OCI-LY1 (cell line): ENCODE measurements around the gene FBRSL1.

Experiments
- H2AFZ ChIP-seq: fragments of 200-600 bp; sonication (generic), shearing (Covaris generic); 2 replicates; pipeline ENCODE4 v1.6.0; 2014; ENCODE audit warnings: antibody characterized with exemption, mild to moderate bottlenecking, low read length
- H3F3A ChIP-seq: fragments of 200-600 bp; sonication (generic), shearing (Covaris generic); 2 replicates; pipeline ENCODE4 v1.6.0; 2014; ENCODE audit warnings: mild to moderate bottlenecking, antibody characterized with exemption, low read length, moderate library complexity; ENCODE audit not compliant: insufficient read depth
- H3K27ac ChIP-seq: fragments of 200-600 bp; sonication (generic); 2 replicates; pipeline ENCODE4 v1.5.1; 2014; ENCODE audit warnings: low read length, mixed run types, mild to moderate bottlenecking, low read depth; ENCODE audit not compliant: poor library complexity, severe bottlenecking
- H3K27me3 ChIP-seq: fragments of 200-600 bp; sonication (generic); 2 replicates; pipeline ENCODE4 v1.6.0; 2014; ENCODE audit warnings: antibody characterized with exemption, mild to moderate bottlenecking, low read length, moderate library complexity; ENCODE audit not compliant: insufficient read depth
- H3K36me3 ChIP-seq: fragments of 200-600 bp; sonication (generic); 2 replicates; pipeline ENCODE4 v1.6.1; 2014; ENCODE audit warnings: mild to moderate bottlenecking, antibody characterized with exemption, low read length, moderate library complexity, mixed read lengths; ENCODE audit not compliant: insufficient read depth
- H3K4me1 ChIP-seq: fragments of 200-600 bp; sonication (generic); 2 replicates; pipeline ENCODE4 v1.5.1; 2014; ENCODE audit warnings: mild to moderate bottlenecking, low read length, moderate library complexity; ENCODE audit not compliant: insufficient read depth, severe bottlenecking
- H3K4me2 ChIP-seq: fragments of 200-600 bp; sonication (generic), shearing (Covaris generic); 2 replicates; pipeline ENCODE4 v1.6.1; 2014; ENCODE audit warnings: low read length
- H3K4me3 ChIP-seq: fragments of 200-600 bp; sonication (generic); 2 replicates; pipeline ENCODE4 v1.5.1; 2014; ENCODE audit warnings: low read length, low read depth, mild to moderate bottlenecking, mixed read lengths; ENCODE audit not compliant: poor library complexity, severe bottlenecking
- H3K79me2 ChIP-seq: fragments of 200-600 bp; shearing (Covaris generic); 2 replicates; pipeline ENCODE4 v1.6.1; 2016; ENCODE audit warnings: mixed run types, low read length, mixed read lengths; ENCODE audit not compliant: insufficient read depth
- H3K9ac ChIP-seq: fragments of 200-600 bp; sonication (generic), shearing (Covaris generic); 2 replicates; pipeline ENCODE4 v1.6.1; 2014; ENCODE audit warnings: mild to moderate bottlenecking, low read length, mixed read lengths
- H3K9me2 ChIP-seq: fragments of 200-600 bp; sonication (generic), shearing (Covaris generic); 2 replicates; pipeline ENCODE4 v1.6.1; 2014; ENCODE audit warnings: low read depth, mild to moderate bottlenecking, low read length, mixed read lengths
- H3K9me3 ChIP-seq: fragments of 200-600 bp; shearing (Covaris generic); 2 replicates; pipeline ENCODE4 v1.6.1; 2014; ENCODE audit warnings: low read length, mixed read lengths
- H4K20me1 ChIP-seq: fragments of 200-600 bp; sonication (generic), shearing (Covaris generic); 2 replicates; pipeline ENCODE4 v1.6.0; 2016; ENCODE audit warnings: mild to moderate bottlenecking, low read length; ENCODE audit not compliant: insufficient read depth
- CTCF ChIP-seq: fragments of 200-600 bp; sonication (generic), shearing (Covaris generic); IDR thresholded peaks from 2 replicates; pipeline ENCODE4 v1.5.1; 2017; ENCODE audit warnings: mild to moderate bottlenecking, antibody characterized with exemption, low read length, moderate library complexity, mixed read lengths
- EZH2 ChIP-seq: fragments of 200-600 bp; sonication (generic), shearing (Covaris generic); IDR thresholded peaks from 2 replicates; pipeline ENCODE4 v1.8.0; 2017; ENCODE audit warnings: borderline replicate concordance, mixed run types, mild to moderate bottlenecking, antibody characterized with exemption, low read length, moderate library complexity, mixed read lengths

FBRSL1 gene

DNA sequence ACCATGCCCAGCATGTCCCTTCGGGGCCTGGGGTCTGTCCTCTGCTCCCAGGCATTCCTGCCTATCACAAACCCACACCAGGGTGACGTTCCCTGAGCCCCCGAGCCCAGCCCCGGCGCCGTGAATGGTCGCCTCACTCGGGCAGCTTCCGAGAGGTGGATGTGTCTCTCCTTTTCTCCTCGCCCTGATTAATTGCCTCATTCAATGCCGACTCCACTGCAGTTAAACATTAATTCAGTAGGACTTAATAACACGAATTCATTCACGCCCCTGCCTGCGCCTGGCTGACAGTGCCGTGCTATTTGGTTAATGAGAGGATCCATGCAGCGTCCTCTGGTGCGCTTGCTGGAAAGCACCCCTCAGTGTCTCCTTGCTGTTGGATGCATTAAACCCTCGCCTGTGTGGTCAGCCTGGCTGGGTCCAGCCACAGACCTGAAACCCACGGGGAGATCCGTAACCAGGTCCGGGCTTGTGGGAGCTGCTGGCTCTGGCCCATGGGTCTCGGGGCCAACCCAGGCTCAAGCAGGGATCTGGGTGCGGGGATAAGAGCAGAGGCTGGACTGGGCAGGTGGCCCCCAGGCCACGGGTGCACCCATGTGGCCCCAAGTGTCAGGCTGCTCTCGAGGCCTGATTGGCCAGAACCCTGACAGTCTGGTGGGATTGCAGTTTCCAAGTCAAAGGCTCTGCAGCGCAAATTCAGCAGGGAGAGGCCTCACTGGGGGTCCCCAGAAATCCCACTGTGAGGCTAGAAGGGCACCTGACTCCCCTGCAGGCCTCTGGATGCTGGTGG lies 55.4 kb downstream of the FBRSL1 start:
- H3F3A ChIP-seq = no peaks in the 10 kb centered on the region
- no peak overlapping the region for H2AFZ ChIP-seq
- H3K4me1 ChIP-seq = no peaks in the 10 kb centered on the region
- peaks cover 7% of the 10 kb centered on the region; the same call in 1 of the 2 replicates for H3K27me3 ChIP-seq
- no peaks in the 10 kb centered on the region for H4K20me1 ChIP-seq
- TF ChIP-seq CTCF (no peak), EZH2 (no peak)
- no peaks in the 10 kb centered on the region for H3K9me3 ChIP-seq
- no peak overlapping the region for H3K27ac ChIP-seq
- no peak overlapping the region for H3K4me2 ChIP-seq
- no peaks in the 10 kb centered on the region for H3K79me2 ChIP-seq
- no peaks in the 10 kb centered on the region for H3K36me3 ChIP-seq
- H3K9me2 ChIP-seq = no peaks in the 10 kb centered on the region
- no peak overlapping the region for H3K9ac ChIP-seq
- no peak overlapping the region for H3K4me3 ChIP-seq

- Histone ChIP-seq H3K9me3 (no peaks in the 10 kb centered on the region), H3K79me2 (no peaks in the 10 kb centered on the region), H3F3A (no peaks in the 10 kb centered on the region), H3K9me2 (no peaks in the 10 kb centered on the region), H3K36me3 (no peaks in the 10 kb centered on the region), H4K20me1 (no peaks in the 10 kb centered on the region), H3K4me2 (no peak overlapping the region), H2AFZ (no peak overlapping the region), H3K4me1 (no peaks in the 10 kb centered on the region), H3K4me3 (no peak overlapping the region), H3K27me3 (peaks cover 7% of the 10 kb centered on the region; the same call in 1 of the 2 replicates), H3K27ac (no peak overlapping the region), H3K9ac (no peak overlapping the region)
- TF ChIP-seq CTCF (no peak), EZH2 (no peak)
Measured at GRCh38 chr12:132545955-132546354, 56.0 kb downstream of the FBRSL1 start.

GRCh38 chr12:132546647-132547046 lies 56.7 kb downstream of the FBRSL1 start:
- Histone ChIP-seq H3K9me2 (no peaks in the 10 kb centered on the region), H3F3A (no peaks in the 10 kb centered on the region), H3K27me3 (peaks cover 2% of the 10 kb centered on the region; the same call in 1 of the 2 replicates), H3K4me1 (no peaks in the 10 kb centered on the region), H3K79me2 (no peaks in the 10 kb centered on the region), H3K4me2 (no peak overlapping the region), H2AFZ (no peak overlapping the region), H3K4me3 (no peak overlapping the region), H4K20me1 (no peaks in the 10 kb centered on the region), H3K9me3 (no peaks in the 10 kb centered on the region), H3K36me3 (no peaks in the 10 kb centered on the region), H3K9ac (no peak overlapping the region), H3K27ac (no peak overlapping the region)
- no peak for TF ChIP-seq CTCF
- TF ChIP-seq EZH2 = no peak
